Neuronal stem cell (in vitro differentiated cells): ENCODE measurements around the gene JDP2.
A peak's percentile ranks its signal among the peaks of the same experiment; 100 is the strongest.

Source experiments
- DNase-seq: peaks from one replicate; pipeline ENCODE4 v3.0.0-alpha.2; 2013; ENCODE audit warnings: low spot score
- H2AFZ ChIP-seq: one replicate; pipeline ENCODE4 v1.6.1; 2013; ENCODE audit warnings: mild to moderate bottlenecking, low read length, inconsistent platforms
- H2AK5ac ChIP-seq: 2 replicates; pipeline ENCODE4 v1.6.1; 2013; ENCODE audit warnings: low read depth, mild to moderate bottlenecking, inconsistent platforms, low read length, moderate library complexity, mixed read lengths
- H2BK120ac ChIP-seq: 2 replicates; pipeline ENCODE4 v1.6.1; 2013; ENCODE audit warnings: low read depth, mild to moderate bottlenecking, inconsistent platforms, low read length, moderate library complexity, mixed read lengths
- H2BK12ac ChIP-seq: one replicate; pipeline ENCODE4 v1.6.1; 2013; ENCODE audit warnings: low read length, inconsistent platforms
- H2BK15ac ChIP-seq: 2 replicates; pipeline ENCODE4 v1.6.1; 2013; ENCODE audit warnings: mild to moderate bottlenecking, low read length, inconsistent platforms, mixed read lengths
- H2BK5ac ChIP-seq: one replicate; pipeline ENCODE4 v1.6.1; 2013; ENCODE audit warnings: inconsistent platforms, mild to moderate bottlenecking, low read length, moderate library complexity
- H3K14ac ChIP-seq: one replicate; pipeline ENCODE4 v1.6.1; 2013; ENCODE audit warnings: low read length, inconsistent platforms
- H3K18ac ChIP-seq: 2 replicates; pipeline ENCODE4 v1.6.1; 2013; ENCODE audit warnings: low read length, inconsistent platforms
- H3K23ac ChIP-seq: 2 replicates; pipeline ENCODE4 v1.6.1; 2013; ENCODE audit warnings: low read depth, mild to moderate bottlenecking, mixed read lengths, low read length, inconsistent platforms; ENCODE audit not compliant: poor library complexity
- H3K27ac ChIP-seq: replicated peaks from 3 replicates; pipeline ENCODE4 v1.5.1; 2013; ENCODE audit warnings: low read length, inconsistent platforms
- H3K27me3 ChIP-seq, 3 experiments: 2 replicates each; pipeline ENCODE4 v1.6.1; 2013; ENCODE audit warnings: low read length in 3 of 3, mild to moderate bottlenecking in 2 of 3, inconsistent platforms in 1 of 3, low read depth in 1 of 3, mixed read lengths in 1 of 3, moderate library complexity in 1 of 3; ENCODE audit not compliant: control insufficient read depth in 3 of 3, insufficient read depth in 3 of 3
- H3K36me3 ChIP-seq, 2 donors: replicated peaks in 1 of 2; 2 replicates each; pipeline ENCODE4 v1.6.1; 2013; ENCODE audit warnings: low read length in 2 of 2; ENCODE audit not compliant: control insufficient read depth in 2 of 2, insufficient read depth in 2 of 2
- H3K4ac ChIP-seq: 2 replicates; pipeline ENCODE4 v1.6.1; 2013; ENCODE audit warnings: inconsistent platforms, mild to moderate bottlenecking, low read length, moderate library complexity
- H3K4me1 ChIP-seq, 2 donors: 1 replicate in 1 of 2; 2 replicates in 1 of 2; pipeline ENCODE4 v1.6.1; 2013; ENCODE audit warnings: low read length in 2 of 2, low read depth in 1 of 2; ENCODE audit not compliant: control insufficient read depth in 2 of 2, insufficient read depth in 1 of 2
- H3K4me2 ChIP-seq: one replicate; pipeline ENCODE4 v1.6.1; 2013; ENCODE audit warnings: mild to moderate bottlenecking, low read length, inconsistent platforms; ENCODE audit not compliant: insufficient read depth, poor library complexity, severe bottlenecking
- H3K4me3 ChIP-seq, 2 donors: 2 replicates each; pipeline ENCODE4 v1.5.1; 2013; ENCODE audit warnings: low read length in 2 of 2, mild to moderate bottlenecking in 2 of 2, inconsistent platforms in 1 of 2, moderate library complexity in 1 of 2
- H3K79me1 ChIP-seq: one replicate; pipeline ENCODE4 v1.6.1; 2013; ENCODE audit warnings: low read depth, mild to moderate bottlenecking, inconsistent platforms, low read length, moderate library complexity
- H3K9ac ChIP-seq: one replicate; pipeline ENCODE4 v1.6.1; 2013; ENCODE audit warnings: mild to moderate bottlenecking, low read depth, low read length, inconsistent platforms; ENCODE audit not compliant: poor library complexity
- H3K9me3 ChIP-seq, 2 donors: replicated peaks in 1 of 2; 2 replicates each; pipeline versions ENCODE3 to v1.6.1; 2013; ENCODE audit warnings: low read length in 2 of 2, mild to moderate bottlenecking in 2 of 2, inconsistent platforms in 1 of 2, low read depth in 1 of 2, mixed read lengths in 1 of 2, moderate library complexity in 1 of 2; ENCODE audit not compliant: control insufficient read depth in 2 of 2, insufficient read depth in 1 of 2
- H4K8ac ChIP-seq: one replicate; pipeline ENCODE4 v1.6.1; 2013; ENCODE audit warnings: low read depth, mild to moderate bottlenecking, inconsistent platforms, low read length, moderate library complexity
- H4K91ac ChIP-seq: one replicate; pipeline ENCODE4 v1.6.1; 2013; ENCODE audit warnings: low read length, low read depth, mild to moderate bottlenecking, inconsistent platforms; ENCODE audit not compliant: poor library complexity
- WGBS, 2 donors: extraction: QIAGEN DNeasy Blood & Tissue Kit; methylation state at CpG; one replicate each; pipeline ENCODE4 v1.1.7; 2013; ENCODE audit warnings: missing lambda C conversion rate in 2 of 2, mixed read lengths in 1 of 2; ENCODE audit not compliant: insufficient read length in 2 of 2, insufficient replicate concordance in 1 of 2; ENCODE audit errors: extremely low coverage in 2 of 2; 5-methylcytosine and 5-hydroxymethylcytosine counted together

JDP2 gene

GRCh38 chr14:75418850-75419768 is 8.7 kb upstream of the JDP2 start:
- H2BK120ac ChIP-seq: no peak overlapping the region
- H4K91ac ChIP-seq: no peak overlapping the region
- H3K14ac ChIP-seq: no peak overlapping the region
- H3K27me3 ChIP-seq: peaks cover 0 to 19% (median 0%) of the 10 kb centered on the region in 3 experiments
- peak overlapping the region; percentile 87 for H3K18ac ChIP-seq
- no peak overlapping the region for H3K9ac ChIP-seq
- no CpG with 5 or more reads among the region's 16 CpGs for WGBS, 2 donors
- H3K79me1 ChIP-seq: no peaks in the 10 kb centered on the region
- H3K27ac ChIP-seq: no peak overlapping the region
- no peak overlapping the region for H2BK5ac ChIP-seq
- H2AFZ ChIP-seq: peak overlapping the region; percentile 73
- peak; percentile 33 for DNase-seq
- H2AK5ac ChIP-seq: no peak overlapping the region
- no peak overlapping the region for H3K4ac ChIP-seq
- H4K8ac ChIP-seq: no peak overlapping the region
- no peak overlapping the region for H2BK15ac ChIP-seq
- no peaks in the 10 kb centered on the region for H3K36me3 ChIP-seq
- peak overlapping the region; percentile 66 for H3K4me2 ChIP-seq
- no peak overlapping the region for H2BK12ac ChIP-seq
- H3K9me3 ChIP-seq: peaks cover 0 to 3% of the 10 kb centered on the region in 2 donors
- H3K23ac ChIP-seq: no peak overlapping the region
- H3K4me3 ChIP-seq: peak overlapping the region in 1 of 2 donors; percentile 46
- peaks cover 4 to 5% of the 10 kb centered on the region in 2 donors for H3K4me1 ChIP-seq

DNA sequence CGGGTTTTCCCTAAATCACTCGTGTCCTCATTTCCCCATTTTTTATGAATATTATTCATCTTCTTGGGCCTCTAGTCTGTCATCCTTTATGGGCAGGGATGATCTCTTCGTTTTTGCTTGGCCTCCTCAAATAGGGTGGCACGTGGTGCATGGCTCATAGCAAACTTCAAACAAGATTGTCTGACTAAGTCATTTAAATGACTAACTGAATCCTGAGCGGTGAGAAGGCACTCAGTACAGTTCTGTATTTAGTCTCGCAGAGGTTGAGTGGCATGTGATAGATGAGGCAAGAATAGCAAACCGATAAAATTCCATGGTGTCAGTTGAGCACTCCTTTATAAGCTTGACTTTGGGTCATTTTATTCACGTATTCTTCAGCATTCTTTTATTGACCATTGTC is 5.7 kb upstream of the JDP2 start:
- Histone ChIP-seq H2AFZ (no peak overlapping the region), H2BK5ac (no peak overlapping the region), H2AK5ac (no peak overlapping the region), H3K4me1 (peaks cover 7 to 10% of the 10 kb centered on the region in 2 donors), H3K27me3 (peaks cover 0 to 43% (median 10%) of the 10 kb centered on the region in 3 experiments), H2BK120ac (no peak overlapping the region), H4K91ac (no peak overlapping the region), H3K4me3 (no peak overlapping the region), H3K9me3 (peaks cover 0 to 4% of the 10 kb centered on the region in 2 donors), H2BK12ac (no peak overlapping the region), H3K27ac (no peak overlapping the region), H2BK15ac (no peak overlapping the region), H3K18ac (no peak overlapping the region), H3K4me2 (no peak overlapping the region), H3K9ac (no peak overlapping the region), H3K79me1 (no peaks in the 10 kb centered on the region), H3K36me3 (no peaks in the 10 kb centered on the region), H3K14ac (no peak overlapping the region), H3K4ac (no peak overlapping the region), H3K23ac (no peak overlapping the region), H4K8ac (no peak overlapping the region)
- WGBS, 2 donors: no CpG with 5 or more reads among the region's 8 CpGs
- no peak for DNase-seq

DNA sequence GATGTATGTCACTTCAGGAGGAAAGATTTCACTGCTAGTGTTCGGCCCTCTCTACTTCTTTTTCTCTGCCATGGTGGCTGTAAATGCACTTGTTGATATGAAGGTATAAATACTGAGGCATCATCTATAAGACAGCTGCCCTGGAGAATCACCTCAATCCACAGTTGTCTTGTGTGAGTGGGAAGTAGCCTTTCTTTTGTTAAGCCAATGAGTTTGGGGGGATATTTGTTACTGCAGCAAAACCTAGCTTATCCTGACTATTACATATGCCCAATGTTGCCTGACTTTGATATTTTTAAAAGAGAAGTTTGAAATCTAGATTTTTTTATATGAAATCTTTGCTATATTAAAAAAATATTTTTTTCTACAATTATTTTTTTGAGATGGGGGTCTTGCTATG is 3.3 kb upstream of the JDP2 start:
- no peak for DNase-seq
- no peak overlapping the region for H2AK5ac ChIP-seq
- H3K4me3 ChIP-seq: no peak overlapping the region
- peaks cover 3% of the 10 kb centered on the region for H3K79me1 ChIP-seq
- no peak overlapping the region for H3K4me2 ChIP-seq
- no peak overlapping the region for H2BK5ac ChIP-seq
- H2BK12ac ChIP-seq: no peak overlapping the region
- no peak overlapping the region for H4K91ac ChIP-seq
- no peak overlapping the region for H3K27ac ChIP-seq
- no peak overlapping the region for H3K9ac ChIP-seq
- no peak overlapping the region for H2AFZ ChIP-seq
- WGBS, 2 donors: no CpG with 5 or more reads among the region's 1 CpG
- H3K27me3 ChIP-seq: peaks cover 0 to 56% (median 16%) of the 10 kb centered on the region in 3 experiments
- no peak overlapping the region for H4K8ac ChIP-seq
- H2BK15ac ChIP-seq: no peak overlapping the region
- peaks cover 0 to 4% of the 10 kb centered on the region in 2 donors for H3K9me3 ChIP-seq
- no peak overlapping the region for H3K18ac ChIP-seq
- H3K14ac ChIP-seq: no peak overlapping the region
- H3K23ac ChIP-seq: no peak overlapping the region
- H3K4me1 ChIP-seq: peaks cover 6 to 11% of the 10 kb centered on the region in 2 donors
- no peaks in the 10 kb centered on the region for H3K36me3 ChIP-seq
- no peak overlapping the region for H2BK120ac ChIP-seq
- H3K4ac ChIP-seq: no peak overlapping the region

DNA sequence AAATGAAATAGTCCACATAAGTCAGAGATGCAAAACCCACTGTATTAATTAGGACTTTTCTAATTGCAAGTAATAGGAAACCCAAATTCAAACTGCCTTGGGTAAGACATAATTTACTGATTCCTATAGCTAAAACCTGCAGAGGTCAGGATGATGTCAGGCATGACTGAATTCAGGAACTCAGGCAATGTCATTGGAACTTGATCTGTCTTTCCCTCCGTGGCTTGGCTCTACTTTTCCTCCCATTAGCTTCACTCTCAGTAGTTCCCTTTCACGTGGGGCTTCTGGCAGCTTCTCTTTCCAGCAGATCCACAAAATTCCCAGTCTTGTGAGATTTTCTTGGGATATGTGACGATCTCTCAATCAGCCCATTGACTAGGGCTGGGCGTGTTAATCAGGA is 2.4 kb upstream of the JDP2 start:
- WGBS, 2 donors: no CpG with 5 or more reads among the region's 4 CpGs
- peaks cover 6 to 13% of the 10 kb centered on the region in 2 donors for H3K4me1 ChIP-seq
- no peak overlapping the region for H4K91ac ChIP-seq
- no peak overlapping the region for H2AK5ac ChIP-seq
- no peaks in the 10 kb centered on the region for H3K36me3 ChIP-seq
- no peak overlapping the region for H2BK15ac ChIP-seq
- H3K4me3 ChIP-seq: no peak overlapping the region
- no peak overlapping the region for H2BK120ac ChIP-seq
- no peak overlapping the region for H2AFZ ChIP-seq
- peaks cover 3% of the 10 kb centered on the region for H3K79me1 ChIP-seq
- H3K27me3 ChIP-seq: peaks cover 0 to 58% (median 16%) of the 10 kb centered on the region in 3 experiments
- DNase-seq: no peak
- H3K9ac ChIP-seq: no peak overlapping the region
- no peak overlapping the region for H3K18ac ChIP-seq
- H3K9me3 ChIP-seq: peaks cover 0 to 4% of the 10 kb centered on the region in 2 donors
- no peak overlapping the region for H3K14ac ChIP-seq
- no peak overlapping the region for H2BK12ac ChIP-seq
- no peak overlapping the region for H4K8ac ChIP-seq
- no peak overlapping the region for H2BK5ac ChIP-seq
- H3K27ac ChIP-seq: no peak overlapping the region
- no peak overlapping the region for H3K4me2 ChIP-seq
- H3K4ac ChIP-seq: no peak overlapping the region
- no peak overlapping the region for H3K23ac ChIP-seq
